ENCODE measurements around the gene SARNP.
"Not testable (repeated sequence)": the region's sequence is repeated elsewhere in the genome, so short reads cannot be mapped to it uniquely, and the experiment has no call there.

SARNP gene

DNA sequence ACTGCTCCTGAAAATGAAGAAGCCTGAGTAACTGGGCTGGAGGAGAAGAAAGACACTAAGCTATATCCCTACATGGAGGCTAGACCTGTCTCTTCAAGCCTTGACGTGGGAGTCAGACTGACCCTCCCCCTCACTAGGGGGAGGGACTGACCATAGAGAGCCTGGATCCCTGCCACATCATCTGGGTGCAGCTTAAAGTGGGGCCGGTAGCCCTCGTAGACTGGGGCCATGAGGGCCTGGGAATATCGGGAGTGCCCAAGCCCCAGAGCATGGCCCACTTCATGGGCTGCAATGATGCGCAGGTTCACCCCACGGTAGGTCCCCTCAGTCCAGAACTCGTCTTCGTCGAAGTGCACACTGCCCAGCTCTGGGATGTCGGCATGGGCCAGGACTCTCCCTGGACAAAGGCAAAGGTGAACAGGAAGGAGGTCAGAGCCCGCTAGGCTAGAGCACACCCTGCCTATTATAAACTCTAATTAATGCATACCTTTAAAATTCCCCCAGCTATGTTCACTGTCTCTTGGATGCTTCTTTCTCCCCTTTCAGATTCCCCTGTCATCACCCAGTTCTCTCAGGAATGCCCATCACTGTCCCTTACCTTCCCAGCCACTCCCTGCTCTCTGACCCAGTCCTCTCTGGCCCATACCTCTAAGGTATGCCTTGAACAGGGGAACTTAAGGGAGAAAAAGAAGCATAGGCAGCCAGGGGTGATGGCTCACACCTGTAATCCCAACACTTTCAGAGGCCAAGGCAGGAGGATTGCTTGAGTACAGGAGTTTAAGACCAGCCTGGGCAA, 22.0 kb upstream of the SARNP start:
- no peak for DNase-seq

DNA sequence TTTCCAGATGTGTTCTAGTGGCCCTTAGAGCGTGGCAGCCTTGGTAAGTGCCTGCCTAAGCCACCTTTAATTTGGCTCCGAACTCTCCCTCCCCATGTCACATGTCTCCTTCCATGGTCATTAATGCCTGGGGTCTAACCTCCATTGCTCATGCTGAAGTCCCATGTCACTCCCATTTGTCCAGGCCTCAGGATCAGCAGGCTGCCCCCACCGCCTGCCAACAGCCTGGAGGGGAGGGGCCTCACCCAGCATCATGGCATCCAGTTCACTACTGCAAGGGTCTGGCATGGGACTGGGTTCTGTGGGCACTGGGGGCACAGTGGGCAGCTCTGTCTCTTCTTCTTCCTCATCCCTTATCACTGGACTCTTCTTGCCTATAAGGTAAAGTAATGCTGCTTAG, 20.8 kb upstream of the SARNP start:
- DNase-seq, result no peak

DNA sequence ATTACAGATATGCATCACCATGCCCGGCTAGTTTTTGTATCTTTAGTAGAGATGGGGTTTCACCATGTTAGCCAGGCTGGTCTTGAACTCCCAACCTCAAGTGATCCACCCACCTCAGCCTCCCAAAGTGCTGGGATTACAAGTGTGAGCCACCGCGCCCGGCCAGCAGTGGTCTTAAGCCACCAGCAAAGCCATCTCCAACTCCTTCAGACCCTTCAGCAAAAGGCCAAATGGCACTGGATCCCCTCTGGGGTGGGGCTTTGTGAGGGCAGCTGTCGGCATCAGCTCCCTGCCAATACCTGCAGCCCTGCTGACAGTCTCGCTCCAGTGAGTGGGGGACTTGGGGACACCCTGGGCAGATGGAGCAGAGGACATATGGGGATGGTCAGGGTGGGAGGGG, 16.9 kb upstream of the SARNP start:
- DNase-seq, result not testable (repeated sequence)

DNA sequence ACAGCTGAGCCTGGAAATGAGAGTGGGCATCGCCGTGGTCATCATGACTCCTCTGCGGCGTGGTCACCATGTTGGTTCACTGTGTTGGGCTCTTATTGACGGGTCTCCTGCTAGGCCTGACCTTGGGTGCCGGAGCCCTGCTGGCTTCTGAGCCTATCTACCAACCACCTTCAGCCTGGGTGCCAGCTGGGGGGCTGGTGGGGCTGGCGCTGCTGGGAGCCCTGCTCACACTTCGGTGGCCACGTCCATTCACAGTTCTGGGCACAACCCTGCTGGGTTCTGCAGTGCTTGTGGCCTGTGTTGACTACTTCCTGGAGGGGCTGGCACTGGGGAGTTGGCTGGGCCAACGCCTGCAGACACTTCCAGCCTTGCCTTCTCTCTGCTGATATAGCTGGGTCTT, 15.5 kb upstream of the SARNP start:
- DNase-seq, result no peak

DNA sequence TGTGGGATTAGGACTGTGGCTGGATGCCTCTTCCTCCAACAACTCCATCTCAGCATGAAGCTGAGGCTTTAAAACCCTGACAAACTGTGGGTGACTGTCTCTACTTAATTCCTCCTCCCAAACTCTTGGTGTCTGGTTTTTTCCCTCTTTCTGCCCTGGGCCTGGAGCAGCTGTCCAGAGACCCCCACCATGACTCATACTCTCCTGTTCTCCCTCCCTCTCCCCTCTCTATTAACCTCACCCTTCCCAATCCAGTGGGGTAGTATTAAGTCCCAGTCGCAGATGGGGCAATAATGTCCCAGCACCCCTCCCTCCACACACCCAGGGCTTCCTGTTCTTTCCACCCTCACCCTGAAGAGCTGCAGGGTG, 13.9 kb upstream of the SARNP start:
- DNase-seq, result no peak

DNA sequence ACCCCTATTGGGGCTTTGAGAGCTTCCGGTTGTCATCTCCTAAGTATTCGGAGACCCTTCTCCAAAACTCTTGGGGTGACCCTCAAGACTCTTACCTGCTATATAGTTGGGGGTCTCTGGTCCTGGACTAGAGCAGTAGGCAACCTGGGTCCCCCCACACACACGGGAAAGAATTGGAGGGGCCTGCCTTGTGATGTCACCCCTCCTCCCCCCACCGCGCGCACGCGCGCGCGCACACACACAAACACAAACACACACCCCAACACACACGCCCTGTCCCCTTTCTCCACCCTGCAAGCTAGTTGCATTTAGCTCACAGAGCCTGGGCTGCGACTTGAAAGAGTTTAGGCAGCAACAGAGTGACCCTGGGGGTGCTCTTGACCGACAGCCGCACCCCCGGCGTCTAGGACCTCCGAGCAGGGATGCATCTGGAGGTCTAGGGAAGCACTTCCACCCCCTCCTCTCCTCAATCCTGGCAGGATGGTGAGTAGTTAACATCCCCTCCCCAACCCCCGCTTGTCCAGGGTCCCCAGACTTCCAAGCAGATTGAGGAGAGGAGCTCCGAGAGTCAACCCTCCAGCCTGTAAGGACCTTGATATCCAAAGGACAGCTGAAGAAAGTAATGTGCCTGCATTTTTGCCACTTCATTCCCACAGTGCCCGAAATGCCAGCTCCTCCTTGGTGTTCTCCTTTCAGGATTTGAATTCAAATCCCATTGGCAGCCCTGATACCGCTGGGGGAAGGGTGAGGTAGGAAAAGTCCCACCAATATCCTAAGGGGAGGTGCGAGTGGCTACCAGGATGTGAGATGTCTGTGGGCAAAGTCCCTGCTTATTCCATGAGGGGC, 13.3 kb upstream of the SARNP start:
- peak; percentile 39 to 56 for DNase-seq

DNA sequence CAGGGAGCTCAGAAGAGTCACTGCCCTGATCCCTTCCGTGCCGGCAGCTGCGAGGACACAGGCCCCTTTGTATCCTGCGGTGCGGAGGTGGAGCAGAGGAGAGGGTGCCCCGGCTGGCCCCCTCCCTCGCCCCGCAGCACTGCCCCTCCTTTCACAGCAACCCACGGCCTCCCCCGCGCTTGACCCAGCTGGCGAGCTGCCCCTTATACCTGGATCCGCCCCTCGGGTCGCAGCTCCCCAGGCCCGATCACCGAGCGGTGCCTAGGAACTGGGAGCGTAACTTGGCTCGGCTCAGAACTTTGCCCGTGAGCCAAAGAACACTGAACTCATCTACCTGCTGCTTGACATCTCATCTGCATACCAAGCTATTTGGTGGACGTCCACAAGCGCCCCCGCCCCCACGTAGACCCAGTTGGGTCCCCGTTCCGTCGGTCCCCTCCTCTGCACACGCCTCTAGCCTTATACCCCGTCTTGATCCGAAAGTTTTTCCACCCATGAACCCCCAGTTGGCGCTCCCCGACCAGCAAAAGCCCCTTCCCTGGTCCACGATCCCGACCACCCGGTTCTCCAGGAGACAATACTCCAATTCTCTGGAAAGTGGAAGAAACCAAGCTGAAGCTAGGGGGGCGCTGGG, 12.6 kb upstream of the SARNP start:
- DNase-seq, result peak; percentile 13 to 30

DNA sequence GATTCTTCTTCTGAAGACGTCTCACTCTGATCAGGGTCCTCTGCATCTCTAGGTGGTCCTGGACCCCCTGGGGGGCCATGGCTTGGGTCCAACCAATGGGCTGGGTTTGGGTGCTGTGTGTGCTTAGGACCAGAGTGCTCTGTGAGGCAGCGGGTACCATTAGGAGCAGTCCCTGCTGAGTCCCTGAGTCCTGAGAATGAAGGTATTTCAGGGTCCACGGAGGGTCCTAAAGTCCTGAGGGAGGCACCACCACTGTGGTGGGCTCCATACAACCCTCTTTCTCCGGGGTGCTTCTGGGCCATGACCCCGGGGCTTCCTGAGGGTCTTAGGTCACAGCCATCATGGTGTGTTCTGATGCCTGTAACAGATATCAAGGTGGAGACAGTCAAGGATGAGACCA, 10.8 kb upstream of the SARNP start:
- DNase-seq, result no peak

DNA sequence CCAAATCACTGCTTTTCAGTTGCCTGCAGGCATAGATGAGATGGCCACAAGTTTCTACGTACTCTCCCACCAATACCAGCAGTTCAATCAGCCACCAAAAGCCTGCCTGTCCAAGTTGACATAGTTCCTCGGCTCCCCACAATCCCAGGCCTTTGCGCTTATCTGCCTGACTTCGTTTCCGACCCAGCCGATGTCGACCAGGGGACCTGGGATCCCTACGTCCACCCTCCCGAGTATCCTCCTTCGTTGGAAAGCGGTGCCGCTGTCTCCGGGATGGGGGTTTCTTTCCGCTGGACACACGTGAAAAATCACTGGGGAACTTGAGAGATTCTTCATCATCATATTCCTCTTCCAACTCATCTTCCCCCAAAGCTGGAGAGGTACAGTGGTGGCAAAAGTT, 10.3 kb upstream of the SARNP start:
- no peak for DNase-seq

DNA sequence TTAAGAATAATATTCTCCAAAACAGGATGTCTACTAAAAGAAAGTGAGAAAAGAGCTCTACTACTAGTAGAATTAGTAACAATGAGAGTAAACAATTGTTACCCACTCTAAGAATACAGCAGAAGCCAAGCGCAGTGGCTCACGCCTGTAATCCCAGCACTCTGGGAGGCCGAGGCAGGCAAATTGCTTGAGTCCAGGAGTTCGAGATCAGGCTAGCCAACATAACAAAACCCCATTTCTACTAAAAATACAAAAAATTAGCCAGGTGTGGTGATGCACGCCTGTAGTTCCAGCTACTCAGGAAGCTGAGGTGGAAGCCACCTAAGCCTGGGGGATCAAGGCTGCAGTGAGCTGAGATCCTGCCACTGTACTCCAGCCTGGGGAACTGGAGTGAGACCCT, 7.2 kb upstream of the SARNP start:
- no peak for DNase-seq

DNA sequence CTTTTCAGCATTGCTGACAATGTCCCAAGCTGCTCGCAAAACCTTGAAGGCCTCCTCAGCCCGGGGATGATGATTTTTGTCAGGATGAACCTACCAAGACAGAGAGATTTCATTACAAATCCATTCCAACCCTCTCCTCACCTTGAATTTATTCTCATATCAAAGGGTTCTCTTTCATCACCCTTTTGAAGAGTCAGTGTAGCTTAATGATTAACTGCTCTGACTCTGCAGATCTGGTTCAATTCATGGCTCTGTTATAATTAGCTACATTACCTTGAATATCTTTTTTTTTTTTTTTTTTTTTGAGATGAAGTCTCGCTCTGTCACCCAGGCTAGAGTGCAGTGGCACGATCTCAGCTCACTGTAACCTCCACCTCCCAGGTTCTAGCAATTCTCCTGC, 5.9 kb upstream of the SARNP start:
- no peak for DNase-seq

DNA sequence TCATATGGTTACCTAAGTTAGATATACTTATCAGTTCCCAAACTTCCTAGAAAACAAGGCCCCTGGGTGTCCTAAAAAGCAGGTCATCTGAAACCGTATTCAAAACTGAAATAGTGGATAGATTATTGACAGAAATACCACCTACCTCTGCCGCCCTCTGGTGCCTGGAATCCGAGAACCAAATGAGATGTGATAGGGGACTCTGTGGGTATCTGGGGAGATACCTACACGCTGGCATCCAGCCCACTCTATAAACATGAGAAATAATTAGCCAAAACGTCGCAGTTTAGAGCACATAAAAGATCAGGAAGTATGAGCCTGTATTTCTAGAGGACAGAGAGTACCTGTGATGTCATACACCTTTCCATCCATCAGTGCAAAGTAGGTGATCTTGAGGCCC, 4.7 kb upstream of the SARNP start:
- no peak for DNase-seq

DNA sequence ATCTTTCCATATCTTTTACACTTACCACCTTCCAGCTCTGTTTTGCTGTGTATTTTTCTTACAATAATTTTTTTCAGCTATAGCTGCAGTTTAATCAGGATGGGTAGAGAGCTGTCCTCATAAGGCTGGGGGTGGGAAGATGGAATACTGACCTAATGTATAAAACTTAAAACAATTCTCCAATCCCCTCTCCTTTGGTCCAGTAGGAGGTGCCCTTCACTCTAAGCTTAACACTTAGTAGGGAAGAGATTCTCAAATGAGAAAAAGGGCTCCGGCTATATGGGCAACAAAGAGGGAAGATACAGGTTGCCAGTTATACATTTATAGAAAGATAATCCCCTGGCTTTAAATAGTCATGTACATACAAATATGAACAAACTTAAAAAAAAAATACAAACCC, 3.2 kb upstream of the SARNP start:
- DNase-seq, result no peak

DNA sequence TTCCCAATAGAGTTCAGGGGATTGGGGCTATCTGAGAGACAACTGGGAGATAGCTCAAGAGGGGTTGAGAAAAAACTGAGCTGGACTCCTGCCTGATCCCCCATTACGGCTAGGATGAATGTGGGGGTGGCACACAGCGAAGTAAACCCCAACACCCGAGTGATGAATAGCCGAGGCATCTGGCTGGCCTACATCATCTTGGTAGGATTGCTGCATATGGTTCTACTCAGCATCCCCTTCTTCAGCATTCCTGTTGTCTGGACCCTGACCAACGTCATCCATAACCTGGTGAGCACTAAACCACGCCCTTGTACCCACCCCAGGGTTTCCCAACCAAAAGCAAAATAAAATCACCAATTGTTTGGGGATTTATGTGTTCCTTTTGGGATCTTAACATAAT, 1.4 kb upstream of the SARNP start:
- DNase-seq, result no peak

DNA sequence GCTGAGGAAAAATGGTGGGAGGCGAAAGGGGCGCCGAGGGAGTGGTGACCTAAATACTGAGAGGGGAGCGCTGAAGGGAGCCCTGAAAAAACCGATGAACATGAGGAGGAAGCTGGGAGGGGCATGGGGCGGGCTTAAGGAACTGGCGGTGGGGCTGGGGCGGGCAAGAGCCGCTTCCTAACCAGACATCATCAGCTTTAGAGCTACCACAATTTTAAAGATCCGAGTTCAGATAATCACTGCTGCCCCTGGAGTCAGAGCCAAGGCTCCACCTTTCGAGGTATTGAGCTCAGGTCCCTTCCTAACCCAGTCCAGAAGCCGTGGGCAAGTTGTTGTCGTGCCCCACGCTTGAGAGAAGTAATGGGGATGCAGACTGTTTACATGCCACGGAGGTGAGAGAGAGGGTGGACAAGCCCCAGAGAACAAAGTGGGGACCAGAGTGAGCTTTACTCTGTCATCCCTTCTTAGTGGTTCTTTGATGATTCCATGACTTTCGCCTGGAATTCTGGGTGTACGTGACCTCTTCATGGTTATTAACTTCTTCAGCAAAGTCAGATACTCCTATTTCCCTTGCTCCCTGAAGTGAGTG, 710 bp upstream of the SARNP start:
- DNase-seq, result no peak

DNA sequence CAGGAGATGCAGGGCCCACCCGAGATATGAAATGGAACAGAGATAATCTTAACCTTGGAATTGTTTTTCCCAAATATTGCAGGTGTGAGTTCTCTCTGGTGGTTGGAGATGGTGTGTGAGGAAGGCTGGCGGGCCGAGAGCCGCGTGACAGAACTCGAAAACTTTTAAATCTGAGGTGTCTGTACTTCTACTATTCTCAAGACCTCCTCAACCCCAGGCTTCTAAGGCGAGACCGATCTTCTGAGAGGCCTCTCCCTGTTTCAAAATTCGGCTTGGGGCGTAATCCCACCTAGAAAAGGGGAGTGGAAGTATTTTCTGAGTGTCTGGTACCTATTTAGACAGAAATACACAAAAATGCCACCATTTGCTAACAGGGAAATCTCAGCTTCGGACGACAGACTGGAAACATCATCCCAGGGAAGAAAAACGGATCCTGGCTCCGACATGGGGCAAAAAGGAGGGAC, 611 bp downstream of the SARNP start:
- DNase-seq, result no peak

DNA sequence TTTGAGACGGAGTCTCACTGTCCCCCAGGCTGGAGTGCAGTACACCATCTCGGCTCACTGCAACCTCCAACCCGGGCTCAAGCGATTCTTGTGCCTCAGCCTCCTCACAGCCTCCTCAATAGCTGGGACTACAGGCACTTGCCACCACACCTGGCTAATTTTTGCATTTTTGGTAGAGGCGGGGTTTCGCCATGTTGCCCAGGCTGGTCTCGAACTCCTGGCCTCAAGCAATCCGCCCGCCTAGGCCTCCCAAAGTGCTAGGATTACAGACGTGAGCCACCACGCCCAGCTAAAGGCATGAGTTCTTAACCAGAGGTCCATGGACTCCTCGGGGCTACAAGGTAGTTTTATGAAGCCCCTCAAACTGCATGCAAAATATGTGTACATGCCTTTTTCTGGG, 2.1 kb downstream of the SARNP start:
- no peak for DNase-seq

DNA sequence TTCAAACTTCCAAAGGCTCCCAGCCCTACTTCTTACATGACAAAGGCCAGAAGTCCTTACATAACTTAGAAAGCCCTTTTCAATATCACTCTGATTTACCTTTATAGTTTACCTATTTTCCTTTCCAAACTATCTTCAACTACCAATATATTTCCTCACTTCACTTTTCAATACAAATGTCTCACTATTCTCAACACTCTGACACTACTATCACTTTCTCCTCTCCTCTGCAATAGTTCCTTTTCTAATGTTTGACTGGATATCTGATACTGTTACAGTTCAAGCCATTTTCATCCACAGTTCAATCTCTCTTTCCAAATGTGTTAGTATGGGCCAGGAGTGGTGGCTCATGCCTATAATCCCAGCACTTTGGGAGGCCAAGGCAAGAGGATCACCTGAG, 3.3 kb downstream of the SARNP start:
- no peak for DNase-seq

DNA sequence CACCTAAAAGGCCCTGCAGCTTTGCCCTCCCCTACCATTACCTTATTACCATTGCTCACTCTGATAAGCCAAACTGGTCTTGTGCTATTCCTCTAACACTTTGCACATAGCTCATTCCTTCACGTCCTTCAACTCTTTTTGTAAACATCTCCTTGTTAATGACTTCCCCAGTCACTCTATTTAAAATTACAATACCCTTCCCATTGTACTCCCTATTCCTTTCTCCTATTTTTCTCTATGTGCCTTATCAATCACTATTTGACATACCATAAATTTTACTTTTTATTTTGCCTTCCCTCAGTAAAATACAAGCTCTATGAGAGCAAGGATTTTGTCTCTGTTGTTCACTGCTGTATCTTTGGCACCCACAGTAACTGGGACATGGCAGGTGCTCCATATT, 5.4 kb downstream of the SARNP start:
- no peak for DNase-seq

DNA sequence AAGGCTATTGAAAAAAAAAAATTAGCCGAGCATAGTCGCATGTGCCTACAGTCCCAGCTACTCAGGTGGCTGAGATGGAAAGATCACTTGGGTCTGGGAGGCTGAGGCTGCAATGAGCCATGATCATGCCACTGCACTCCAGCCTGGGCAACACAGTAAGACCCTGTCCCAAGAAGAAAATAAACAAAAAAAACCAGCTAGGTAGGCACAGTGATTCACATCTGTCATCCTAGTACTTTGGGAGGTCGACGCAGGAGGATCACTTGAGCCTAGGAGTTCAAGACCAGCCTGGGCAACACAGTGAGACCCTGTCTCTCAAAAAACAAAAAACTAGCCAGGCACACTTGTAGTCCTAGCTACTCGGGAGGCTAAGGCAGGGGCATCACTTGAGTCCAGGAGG, 8.2 kb downstream of the SARNP start:
- no peak for DNase-seq

DNA sequence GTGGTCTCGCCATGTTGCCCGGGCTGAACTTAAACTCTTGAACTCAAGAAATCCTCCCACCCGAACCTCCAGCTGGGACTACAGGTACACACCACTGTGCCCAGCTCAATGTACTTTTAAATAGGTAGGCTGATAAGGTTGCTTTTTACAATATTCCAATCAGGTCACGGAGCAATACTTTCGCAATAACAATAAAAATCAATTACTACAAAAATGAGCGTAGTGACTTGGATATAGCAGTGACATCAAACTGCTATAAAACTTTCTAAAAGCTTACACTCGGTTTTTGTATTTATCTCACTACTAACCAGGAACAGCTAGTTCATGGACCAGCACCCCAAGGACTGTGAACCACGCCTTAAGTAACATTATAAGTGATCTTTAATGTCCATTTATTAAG, 10.5 kb downstream of the SARNP start:
- no peak for DNase-seq

DNA sequence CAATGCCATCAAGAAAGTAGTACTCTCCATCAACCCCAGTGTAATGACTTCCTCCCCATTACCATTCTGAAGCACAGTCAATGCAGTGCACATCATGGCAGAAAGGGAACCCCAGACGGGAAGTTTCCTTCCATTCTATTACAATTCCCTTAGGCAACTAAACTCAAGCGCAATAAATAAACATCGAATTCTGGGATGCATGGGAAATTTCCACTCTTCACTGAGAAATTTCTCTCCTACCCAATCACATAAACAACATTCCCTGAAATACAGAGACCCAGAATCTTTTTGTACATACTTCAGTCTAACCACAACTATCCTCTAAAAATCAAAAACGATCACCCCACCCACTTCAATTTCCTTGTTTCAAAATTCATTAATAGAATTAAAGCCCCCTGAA, 20.0 kb downstream of the SARNP start:
- no peak for DNase-seq

DNA sequence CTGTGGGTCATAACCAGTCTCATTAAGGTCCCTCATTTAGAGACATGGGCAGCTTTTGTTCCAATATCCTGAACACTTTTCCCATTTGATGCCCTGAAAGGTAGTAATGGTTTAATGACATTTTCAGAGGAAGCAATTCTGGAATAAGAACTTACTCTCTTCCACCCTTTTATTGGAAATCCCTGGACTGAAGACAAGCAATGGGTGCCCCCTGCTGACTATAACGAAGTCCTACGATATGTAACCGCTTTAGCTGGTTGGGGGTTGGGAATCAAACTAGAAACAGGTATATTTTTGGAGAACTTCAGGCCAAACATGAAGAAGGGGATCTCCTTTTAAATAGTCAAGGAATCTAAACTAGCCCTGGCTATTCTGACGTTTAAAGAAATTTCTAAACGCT, 20.5 kb downstream of the SARNP start:
- no peak for DNase-seq

DNA sequence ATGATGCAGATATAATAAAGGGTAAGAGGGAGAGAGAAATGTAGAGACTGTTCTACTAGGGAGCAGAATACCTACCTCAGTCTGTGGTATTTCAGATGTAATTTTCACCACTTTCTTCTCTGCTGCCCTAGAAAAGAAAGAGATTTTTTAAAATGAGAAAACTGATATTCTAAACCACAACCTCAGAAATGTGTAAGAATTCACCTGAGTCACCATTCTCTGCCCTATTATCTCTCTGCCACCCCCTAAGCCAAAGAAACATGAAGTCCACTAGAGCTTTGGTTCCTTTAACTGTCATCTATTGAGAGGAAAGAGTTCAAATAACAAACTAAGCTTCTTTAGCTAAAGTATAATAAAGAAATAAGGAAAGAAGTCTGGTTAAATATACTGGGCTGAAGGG, 21.6 kb downstream of the SARNP start:
- no peak for DNase-seq

Data from stimulated activated CD4-positive, alpha-beta T cell treated with anti-CD3 and anti-CD28 coated beads, Interleukin-4, amount 100 ng/mL, for 4 hours (primary cell).